HG02610 (cell line): Measurements from ENCODE around the gene DEFB129.
"Not testable (repeated sequence)": the region's sequence is repeated elsewhere in the genome, so short reads cannot be mapped to it uniquely, and the experiment has no call there.

Experiments used
- ATAC-seq: cut with Tn5 transposase; IDR thresholded peaks from one replicate; pipeline ENCODE4 v1.9.1; 2021; ENCODE audit warnings: mild to moderate bottlenecking, moderate library complexity; ENCODE audit not compliant: unreplicated experiment

The DEFB129 gene

DNA sequence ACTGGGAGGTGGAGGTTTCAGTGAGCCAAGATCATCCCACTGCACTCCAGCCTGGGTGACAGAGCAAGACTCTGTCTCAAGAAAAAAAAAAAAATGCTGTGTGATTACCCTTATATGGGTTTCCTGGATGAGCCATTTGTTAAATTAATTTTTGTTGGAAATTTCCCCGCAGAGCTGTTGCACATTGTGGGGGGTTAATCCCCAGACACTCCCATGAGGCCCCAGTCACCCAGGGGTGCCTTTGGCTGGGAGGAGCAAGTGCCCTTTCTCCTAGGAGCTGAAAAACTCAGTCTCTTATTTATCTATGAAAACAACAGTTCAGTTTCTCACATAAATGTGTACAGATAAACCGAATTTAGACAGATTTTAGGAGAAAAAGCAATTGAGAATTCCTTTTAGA is 25.7 kb downstream of the DEFB129 start:
- ATAC-seq, result no peak

DNA sequence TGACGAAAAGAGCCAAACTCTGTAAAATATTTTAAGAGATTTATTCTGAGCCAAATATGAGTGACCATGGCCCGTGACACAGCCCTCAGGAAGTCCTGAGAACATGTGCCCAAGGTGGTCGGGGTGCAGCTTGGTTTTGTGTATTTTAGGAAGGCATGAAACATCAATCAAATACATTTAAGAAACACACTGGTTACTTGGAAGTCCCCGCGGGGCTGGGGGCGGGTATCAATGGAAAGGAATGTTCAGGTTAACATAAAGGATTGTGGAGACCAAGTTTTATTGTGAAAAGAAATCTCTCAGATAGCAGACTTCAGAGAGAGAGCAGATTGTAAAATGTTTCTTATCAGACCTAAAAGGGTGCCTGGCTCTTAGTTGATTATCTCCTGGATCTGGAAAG is 26.4 kb downstream of the DEFB129 start:
- not testable (repeated sequence) for ATAC-seq

DNA sequence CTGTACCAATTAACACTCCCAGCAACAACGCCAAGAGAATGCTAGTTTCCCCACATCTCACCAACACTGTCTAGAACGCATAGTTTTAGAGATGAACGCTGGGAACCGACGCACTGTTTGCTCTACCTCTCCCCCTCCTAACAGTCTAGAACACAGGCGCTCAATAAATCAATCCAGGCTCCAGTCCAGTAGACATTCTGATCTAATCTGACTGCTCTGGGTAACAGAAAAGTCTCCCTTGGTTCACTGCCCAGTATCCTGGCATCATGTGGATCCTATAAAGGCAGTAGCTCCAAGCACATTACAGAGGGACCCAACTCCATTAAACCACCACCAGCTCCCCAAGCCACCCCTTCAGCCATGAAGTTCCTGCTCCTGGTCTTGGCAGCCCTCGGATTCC is 30.4 kb downstream of the DEFB129 start, which contains the start of gene DEFB132:
TSS of gene DEFB132 (plus strand) at position 306 of the 400 bp plus-strand sequence. CDS start at position 361, 55 bp downstream.
- ATAC-seq, result no peak

DNA sequence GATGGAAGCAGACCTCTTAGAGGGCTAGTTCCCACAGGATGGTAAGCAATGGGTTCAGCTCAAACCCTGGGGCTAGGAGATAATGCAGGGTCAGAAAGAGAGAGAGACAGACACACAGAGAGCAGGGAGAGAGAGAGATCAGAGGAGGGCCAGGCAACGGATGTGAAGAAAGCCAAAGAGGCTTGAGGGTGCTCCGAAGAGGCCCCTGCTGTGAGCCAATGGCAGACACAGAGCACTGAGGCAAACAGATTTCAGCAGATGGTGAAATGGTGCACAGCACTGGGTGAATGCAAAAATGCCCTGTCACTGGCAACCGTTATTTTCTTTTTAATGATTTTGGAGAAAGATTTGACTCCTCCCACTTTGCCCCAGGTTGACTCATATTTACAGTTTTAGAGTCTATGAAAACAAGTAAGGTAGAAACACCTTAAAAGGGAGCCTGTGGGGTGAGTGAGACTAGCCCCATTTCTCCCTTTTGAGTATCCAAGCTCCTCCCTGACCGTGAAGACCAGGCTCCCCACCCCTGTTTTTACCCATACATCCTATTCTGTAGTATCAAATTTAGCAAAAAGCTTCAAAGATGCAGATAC is 31.3 kb downstream of the DEFB129 start:
- no peak for ATAC-seq

DNA sequence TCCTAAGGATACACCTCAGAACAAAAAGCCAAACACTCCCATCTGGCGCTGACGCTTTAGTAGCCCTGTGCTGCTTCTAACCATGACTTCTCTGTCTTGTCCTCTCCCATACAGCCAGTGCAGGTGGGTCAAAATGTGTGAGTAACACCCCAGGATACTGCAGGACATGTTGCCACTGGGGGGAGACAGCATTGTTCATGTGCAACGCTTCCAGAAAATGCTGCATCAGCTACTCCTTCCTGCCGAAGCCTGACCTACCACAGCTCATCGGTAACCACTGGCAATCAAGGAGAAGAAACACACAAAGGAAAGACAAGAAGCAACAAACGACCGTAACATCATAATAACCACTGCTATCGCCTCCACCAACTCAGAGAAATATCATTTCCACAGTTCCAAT is 31.9 kb downstream of the DEFB129 start:
- ATAC-seq, result no peak

DNA sequence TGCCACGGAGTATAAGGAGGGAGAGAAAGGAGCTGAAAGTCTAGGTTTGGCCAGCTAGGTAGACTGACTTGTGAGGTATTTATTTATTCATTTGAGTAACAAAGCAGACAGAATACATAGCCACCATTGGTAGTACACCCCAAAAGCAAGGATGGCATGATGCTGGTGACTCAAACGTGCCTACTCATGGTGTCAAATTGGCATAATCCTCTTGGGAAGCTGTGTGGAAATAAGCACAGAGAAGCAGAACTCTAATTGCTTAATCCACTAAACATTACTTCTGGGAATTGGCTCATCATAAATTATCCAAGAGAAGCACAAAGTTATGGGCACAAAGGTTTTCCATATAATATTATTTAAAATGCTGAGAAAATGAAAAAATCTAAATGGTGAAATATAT is 32.9 kb downstream of the DEFB129 start:
- no peak for ATAC-seq

DNA sequence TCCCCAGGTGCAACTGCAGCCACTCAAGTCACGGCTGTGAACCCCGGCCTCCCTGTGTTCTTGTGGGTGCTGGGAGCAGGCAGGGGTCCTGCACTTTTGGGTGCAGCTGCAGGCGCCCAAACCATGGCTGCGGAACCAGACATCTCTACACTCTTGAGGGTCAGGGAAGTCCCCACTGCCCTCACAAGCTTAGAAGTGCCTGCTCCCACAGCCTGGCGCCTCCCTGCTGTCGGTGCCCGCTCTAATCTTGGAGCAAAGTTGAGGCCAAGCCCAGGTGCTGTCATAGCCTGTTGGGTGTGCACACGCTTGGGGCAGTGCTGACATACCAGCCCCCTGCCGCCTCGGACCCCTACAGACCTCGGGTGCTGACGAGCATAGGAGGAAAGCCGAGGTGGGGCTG is 36.6 kb downstream of the DEFB129 start:
- ATAC-seq, result no peak

DNA sequence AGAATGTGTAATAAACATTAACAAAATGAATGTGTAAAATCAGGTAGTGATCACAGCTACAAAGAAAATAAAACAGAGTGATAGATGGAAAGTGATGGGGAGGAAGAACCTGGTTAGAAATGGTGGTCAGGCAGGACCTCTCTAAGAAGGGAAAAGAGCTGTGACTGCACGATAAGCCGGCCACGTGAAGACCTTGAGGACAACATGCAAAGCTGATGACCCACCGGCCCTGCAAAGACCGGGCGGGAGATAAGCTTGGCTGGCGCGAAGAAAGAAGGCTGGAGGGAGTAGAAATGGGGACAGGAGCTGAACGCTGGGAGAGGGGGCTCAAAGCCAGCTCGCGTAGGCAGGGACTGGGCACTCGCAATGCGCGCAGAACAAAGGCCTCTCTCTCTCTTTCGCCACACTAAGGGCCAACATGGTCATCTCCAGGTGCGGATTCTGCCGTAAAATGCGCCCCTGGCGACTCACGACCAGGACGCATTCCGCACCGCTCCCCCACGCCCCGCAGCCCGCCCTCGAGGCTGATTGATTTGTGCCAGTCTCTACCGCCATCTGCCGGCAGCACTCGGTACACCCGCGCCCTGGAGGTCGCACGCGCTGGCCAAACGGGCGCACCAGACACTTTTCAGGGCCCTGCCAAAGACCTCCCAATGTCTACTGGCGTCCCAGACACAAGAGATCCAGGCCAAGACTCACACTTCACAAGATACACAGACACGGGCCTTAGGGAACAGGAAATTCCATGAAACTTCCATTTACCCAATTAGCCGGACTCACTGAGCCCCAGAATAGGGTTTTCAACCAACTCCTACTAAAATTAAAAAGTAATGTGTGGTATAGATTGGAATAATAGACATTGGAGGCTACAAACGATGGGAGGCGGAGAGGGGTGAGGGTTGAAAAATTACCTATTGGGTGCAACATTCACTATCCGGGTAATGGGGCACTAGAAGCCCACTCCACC is 39.8 kb downstream of the DEFB129 start:
- ATAC-seq, result peak; percentile 81

DNA sequence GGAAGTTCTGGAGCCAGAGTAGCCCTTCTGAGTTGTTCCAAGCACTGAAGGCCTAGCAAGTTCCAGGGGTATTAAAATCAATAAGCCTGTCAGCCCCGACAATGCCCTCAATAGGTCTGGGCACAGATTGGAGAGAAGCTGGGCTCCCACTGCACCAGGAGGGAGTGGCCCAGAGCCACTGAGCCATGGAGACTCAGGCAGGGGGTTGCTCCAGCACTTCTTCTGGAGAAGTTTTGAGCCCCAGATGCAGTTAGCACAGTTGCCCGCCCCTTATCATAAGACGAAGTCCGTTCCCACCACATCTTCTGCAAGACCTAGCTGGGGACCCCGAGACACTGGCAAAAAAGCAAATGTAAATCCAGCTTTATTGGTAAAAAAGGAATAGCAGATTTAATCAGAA is 43.5 kb downstream of the DEFB129 start:
- no peak for ATAC-seq

DNA sequence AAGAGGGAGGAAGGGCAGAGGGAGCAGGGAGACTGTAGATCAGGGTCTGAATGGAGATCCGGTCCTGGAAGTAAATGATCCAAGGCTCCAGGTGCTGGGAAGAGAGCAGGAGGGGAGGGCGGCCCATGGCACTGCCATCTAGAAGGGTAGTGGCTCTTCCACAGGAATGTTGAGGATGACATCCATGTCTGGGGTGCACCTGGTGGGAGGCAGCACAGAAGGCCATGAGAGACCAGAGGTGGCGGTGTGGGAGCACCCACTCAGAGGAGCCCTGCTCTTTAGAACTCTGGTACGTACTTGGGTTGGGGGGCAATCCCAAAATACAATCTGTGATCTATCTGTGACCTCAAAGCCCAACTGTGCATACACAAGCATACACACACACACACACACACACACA is 44.0 kb downstream of the DEFB129 start:
- ATAC-seq, result no peak

DNA sequence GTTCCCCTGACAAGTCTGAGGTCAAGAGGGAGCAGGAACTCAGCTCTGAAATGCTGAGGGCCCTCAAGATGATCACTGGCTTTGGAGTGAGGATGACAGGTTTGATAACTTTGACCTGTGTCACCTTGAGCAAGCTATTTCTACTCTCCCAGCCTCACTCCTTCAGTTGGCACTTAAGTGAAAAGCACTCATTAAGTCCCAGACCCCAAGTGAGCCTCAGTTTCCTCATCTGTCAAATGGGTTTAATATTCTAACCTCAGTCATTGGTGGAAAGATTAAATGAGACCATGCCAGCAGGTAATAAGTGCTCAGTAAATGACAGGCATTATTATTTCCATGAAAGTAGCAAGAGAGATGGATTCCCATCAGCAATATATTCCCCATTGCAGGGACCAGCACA is 44.5 kb downstream of the DEFB129 start:
- no peak for ATAC-seq

DNA sequence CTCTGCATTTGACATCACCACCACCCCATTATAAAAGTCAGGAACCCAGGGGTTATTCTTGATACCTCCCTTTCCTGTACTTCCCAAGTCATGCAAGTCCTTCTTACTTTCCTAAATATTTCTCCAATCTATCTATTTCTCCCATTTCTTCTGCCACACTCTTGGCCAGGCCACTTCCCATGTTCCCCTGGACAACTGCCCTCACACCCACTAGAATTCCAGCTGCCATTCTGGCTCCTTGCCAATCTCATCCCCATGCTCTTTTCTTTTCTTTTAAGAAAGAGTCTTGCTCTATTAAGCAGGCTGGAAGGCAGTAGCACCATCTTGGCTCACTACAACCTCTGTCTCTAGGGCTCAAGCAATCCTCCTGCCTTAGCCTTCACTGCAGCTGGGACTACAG is 45.7 kb downstream of the DEFB129 start:
- no peak for ATAC-seq

DNA sequence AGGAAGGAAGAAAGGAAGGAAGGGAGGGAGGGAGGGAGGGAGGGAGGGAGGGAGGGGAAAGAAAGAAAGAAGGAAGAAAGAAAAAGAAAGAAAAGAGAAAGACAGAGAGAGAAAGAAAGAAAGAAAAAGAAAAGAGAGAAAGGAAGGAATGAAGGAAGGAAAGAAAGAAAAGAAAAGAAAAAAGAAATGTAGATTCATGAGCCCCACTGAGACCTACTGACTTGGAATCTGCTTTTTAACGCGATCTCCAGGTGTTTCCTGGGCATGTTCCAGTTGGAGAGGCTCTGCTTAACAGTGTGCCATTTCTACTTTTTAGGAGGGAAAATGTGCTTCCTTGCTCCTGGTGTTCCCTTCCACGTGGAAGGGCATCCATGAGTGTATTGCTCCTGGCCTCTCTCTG is 46.8 kb downstream of the DEFB129 start:
- no peak for ATAC-seq

DNA sequence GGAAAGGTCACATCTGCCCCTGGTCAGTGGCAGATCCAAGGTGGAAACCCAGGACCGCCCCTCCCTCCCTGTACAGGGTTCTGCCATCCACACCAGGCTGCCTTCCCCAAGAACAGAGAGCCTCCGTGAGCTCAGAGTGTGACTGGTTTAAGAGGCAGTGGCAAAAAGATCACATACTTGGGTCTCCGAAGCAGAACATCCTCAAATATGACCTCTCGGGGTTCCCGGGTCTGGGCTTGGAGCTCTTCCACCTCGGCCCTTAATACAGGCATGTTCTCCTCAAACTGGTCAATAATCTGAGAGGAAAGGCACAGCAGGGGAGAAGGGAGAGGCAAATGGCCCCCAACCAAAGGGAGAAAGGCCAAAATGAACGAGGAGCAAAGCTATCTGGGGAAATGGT is 48.7 kb downstream of the DEFB129 start:
- no peak for ATAC-seq

DNA sequence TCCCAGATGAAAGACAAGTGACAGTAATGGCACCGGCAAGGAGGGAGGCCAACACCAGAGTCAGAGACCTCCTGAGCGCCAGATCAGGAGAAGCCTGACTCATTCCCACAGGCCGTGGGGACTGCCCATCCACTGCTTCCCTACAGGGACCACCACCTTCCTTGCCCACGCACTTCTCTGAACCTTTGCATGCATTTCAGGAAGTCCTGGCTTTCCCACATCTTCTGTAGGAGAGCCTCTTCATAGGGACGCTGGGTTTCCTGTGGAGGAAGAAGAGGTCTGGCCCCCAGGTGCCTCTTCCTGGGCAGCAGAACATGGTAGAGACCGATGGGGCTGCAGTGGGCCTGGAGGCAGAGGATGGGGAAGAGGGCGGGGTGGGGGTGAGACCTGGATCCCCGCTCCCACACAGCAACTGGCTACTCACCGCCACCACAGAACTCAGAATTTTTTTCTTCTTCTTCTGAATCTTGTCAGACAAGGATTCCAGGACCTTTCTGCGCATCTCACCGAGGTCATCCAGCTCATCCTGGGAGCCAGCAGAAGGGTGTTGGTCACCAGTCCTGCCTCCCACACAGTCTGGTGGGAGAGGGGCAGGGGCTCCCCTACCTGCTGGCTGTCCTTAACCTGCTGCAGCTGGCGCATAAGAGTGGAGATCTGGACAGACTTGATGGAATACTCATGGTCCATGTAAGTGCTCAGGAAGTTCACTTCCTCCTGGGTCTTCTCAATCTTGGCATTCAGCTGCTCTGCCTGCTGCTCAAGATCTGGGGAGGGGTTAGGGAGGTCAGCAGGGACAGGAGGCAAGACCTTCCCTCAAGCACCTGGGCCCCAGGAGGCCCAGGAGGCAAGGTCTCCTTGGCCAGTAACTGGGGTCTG is 49.8 kb downstream of the DEFB129 start:
- ATAC-seq, result no peak

DNA sequence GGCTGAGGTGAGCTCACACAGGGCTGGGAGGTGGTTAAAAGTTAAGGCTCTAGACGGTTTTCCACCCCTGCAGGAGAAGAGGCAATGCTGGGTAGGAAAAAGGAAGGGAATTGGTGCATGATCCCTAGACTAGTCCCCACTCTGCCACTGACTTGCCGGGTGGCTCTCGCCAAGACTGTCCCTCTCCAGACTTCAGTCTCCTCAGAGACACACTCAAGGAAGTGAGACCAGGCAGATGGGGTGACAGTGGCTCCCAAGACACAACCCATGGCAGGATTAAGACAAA is 50.4 kb downstream of the DEFB129 start:
- no peak for ATAC-seq

DNA sequence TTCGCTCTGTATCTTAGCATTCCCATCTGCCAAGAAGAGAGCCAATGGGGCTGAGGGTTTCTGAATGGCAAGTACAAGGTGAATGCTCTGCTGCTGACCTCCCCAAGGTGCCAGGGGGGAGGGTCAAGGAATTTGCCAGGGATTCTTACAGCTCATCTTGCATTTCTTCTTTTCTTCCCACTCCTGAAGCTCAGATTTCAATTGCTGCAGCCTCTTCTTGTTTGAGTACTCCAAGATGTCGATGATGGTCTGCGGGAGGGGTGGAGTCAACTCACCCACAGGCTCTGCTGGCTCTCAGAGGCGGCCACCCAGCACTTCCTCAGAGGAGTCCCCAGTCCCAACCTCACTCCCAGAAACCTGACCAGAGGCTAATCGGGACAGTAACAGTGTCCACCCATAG is 51.1 kb downstream of the DEFB129 start:
- no peak for ATAC-seq

DNA sequence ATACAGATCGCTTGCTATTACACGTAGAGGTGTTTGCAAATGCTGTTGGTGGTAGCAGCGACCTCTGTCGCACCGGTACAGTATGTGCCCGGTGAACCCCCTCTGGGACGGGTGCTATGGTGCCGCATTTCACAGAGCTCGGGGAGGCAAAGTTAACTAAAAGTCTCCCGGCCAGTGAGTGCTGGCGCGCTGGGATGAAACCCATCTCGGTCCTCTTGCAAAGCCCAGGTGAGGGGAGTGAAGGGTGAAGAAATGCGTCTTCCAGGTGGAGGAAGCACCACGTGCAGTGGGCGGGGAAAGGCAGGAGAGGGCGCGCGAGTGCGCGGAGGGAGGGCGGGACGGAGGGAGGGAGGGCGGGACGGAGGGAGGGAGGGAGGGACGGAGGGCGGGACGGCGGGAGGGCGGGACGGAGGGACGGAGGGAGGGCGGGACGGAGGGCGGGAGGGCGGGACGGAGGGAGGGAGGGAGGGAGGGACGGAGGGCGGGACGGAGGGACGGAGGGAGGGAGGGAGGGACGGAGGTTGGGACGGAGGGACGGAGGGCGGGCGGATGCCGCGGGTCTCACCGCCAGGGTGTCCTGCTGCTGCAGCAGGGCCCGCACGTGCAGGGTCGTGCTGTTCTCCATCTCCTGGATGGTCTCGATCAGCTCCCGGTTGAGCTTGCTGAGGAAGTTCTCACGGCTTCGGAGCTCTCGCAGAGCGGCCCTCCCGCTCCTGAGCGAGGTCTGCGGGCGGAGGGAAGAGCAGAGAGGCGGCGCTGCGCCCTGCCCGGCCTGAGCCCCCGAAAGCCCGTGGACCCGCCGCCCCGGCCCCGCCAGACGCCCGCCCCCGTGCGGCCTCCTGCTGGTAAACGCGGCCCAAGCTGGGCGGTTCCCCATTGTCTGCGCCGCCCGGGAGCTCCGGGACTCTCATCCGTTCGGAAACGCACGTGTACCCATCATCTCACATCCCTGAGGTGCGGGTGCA is 51.8 kb downstream of the DEFB129 start:
- ATAC-seq, result no peak
